Trophoblast cell (in vitro differentiated cells and primary cell): ENCODE data around the gene MINDY1.

ENCODE experiments used
- DNase-seq, 2 donors: peaks; one replicate each; pipeline ENCODE4 v3.0.0-alpha.2; 2016
- H2AFZ ChIP-seq: 2 replicates; pipeline ENCODE4 v1.6.1; 2013; ENCODE audit warnings: low read length, moderate library complexity, mild to moderate bottlenecking; ENCODE audit not compliant: insufficient read depth, poor library complexity
- H2AK5ac ChIP-seq: 2 replicates; pipeline ENCODE4 v1.6.1; 2013; ENCODE audit warnings: mild to moderate bottlenecking, low read length
- H2BK120ac ChIP-seq: 2 replicates; pipeline ENCODE4 v1.6.1; 2013; ENCODE audit warnings: low read length, mild to moderate bottlenecking, moderate library complexity; ENCODE audit not compliant: insufficient read depth, poor library complexity
- H2BK12ac ChIP-seq: 2 replicates; pipeline ENCODE4 v1.6.1; 2013; ENCODE audit warnings: mild to moderate bottlenecking, low read length, moderate library complexity
- H2BK5ac ChIP-seq: 2 replicates; pipeline ENCODE4 v1.6.1; 2013; ENCODE audit warnings: low read length, low read depth, moderate library complexity, mild to moderate bottlenecking; ENCODE audit not compliant: poor library complexity
- H3K14ac ChIP-seq: 2 replicates; pipeline ENCODE4 v1.6.1; 2013; ENCODE audit warnings: mild to moderate bottlenecking, low read length
- H3K18ac ChIP-seq: 2 replicates; pipeline ENCODE4 v1.6.1; 2013; ENCODE audit warnings: mild to moderate bottlenecking, low read length
- H3K23ac ChIP-seq: 2 replicates; pipeline ENCODE4 v1.6.1; 2013; ENCODE audit warnings: low read length
- H3K27ac ChIP-seq: 2 replicates; pipeline ENCODE4 v1.5.1; 2013; ENCODE audit warnings: low read depth, mild to moderate bottlenecking, inconsistent platforms, low read length, moderate library complexity
- H3K27me3 ChIP-seq: 2 replicates; pipeline ENCODE4 v1.6.1; 2013; ENCODE audit warnings: inconsistent platforms, mild to moderate bottlenecking, low read length, moderate library complexity; ENCODE audit not compliant: insufficient read depth
- H3K36me3 ChIP-seq, 2 experiments: 1 replicate in 1 of 2; 2 replicates in 1 of 2; pipeline ENCODE4 v1.6.1; 2013; ENCODE audit warnings: low read length in 2 of 2, mild to moderate bottlenecking in 2 of 2, moderate library complexity in 1 of 2; ENCODE audit not compliant: insufficient read depth in 2 of 2, control insufficient read depth in 1 of 2
- H3K4ac ChIP-seq: 2 replicates; pipeline ENCODE4 v1.6.1; 2013; ENCODE audit warnings: low read depth, mild to moderate bottlenecking, low read length, moderate library complexity
- H3K4me1 ChIP-seq, 2 experiments: 1 replicate in 1 of 2; 2 replicates in 1 of 2; pipeline ENCODE4 v1.6.1; 2013; ENCODE audit warnings: low read length in 2 of 2, mild to moderate bottlenecking in 2 of 2, moderate library complexity in 1 of 2; ENCODE audit not compliant: insufficient read depth in 2 of 2, control insufficient read depth in 1 of 2
- H3K4me2 ChIP-seq: 2 replicates; pipeline ENCODE4 v1.6.1; 2013; ENCODE audit warnings: inconsistent platforms, mild to moderate bottlenecking, low read length, moderate library complexity
- H3K4me3 ChIP-seq: 2 replicates; pipeline ENCODE4 v1.5.1; 2013; ENCODE audit warnings: mild to moderate bottlenecking, low read depth, low read length, inconsistent platforms
- H3K79me1 ChIP-seq: one replicate; pipeline ENCODE4 v1.6.1; 2013; ENCODE audit warnings: low read length
- H3K79me2 ChIP-seq: 2 replicates; pipeline ENCODE4 v1.6.1; 2013; ENCODE audit warnings: low read length, mild to moderate bottlenecking; ENCODE audit not compliant: control insufficient read depth, insufficient read depth, poor library complexity
- H3K9ac ChIP-seq: 2 replicates; pipeline ENCODE4 v1.6.1; 2013; ENCODE audit warnings: mild to moderate bottlenecking, low read length
- H3K9me3 ChIP-seq: 2 replicates; pipeline ENCODE4 v1.6.1; 2013; ENCODE audit warnings: low read depth, mild to moderate bottlenecking, control low read depth, inconsistent platforms, low read length; ENCODE audit not compliant: insufficient read depth
- H4K12ac ChIP-seq: 2 replicates; pipeline ENCODE4 v1.6.1; 2013; ENCODE audit warnings: low read depth, mild to moderate bottlenecking, low read length, moderate library complexity
- H4K8ac ChIP-seq: 2 replicates; pipeline ENCODE4 v1.6.1; 2013; ENCODE audit warnings: low read depth, mild to moderate bottlenecking, low read length, moderate library complexity
- H4K91ac ChIP-seq: one replicate; pipeline ENCODE4 v1.6.1; 2013; ENCODE audit warnings: low read depth, mild to moderate bottlenecking, low read length, moderate library complexity
- WGBS: extraction: QIAGEN DNeasy Blood & Tissue Kit; methylation state at CpG from one replicate; pipeline ENCODE4 v1.1.7; 2013; ENCODE audit warnings: missing lambda C conversion rate; ENCODE audit not compliant: insufficient read length, insufficient coverage; ENCODE audit errors: extremely low coverage; 5-methylcytosine and 5-hydroxymethylcytosine counted together

MINDY1 gene

DNA sequence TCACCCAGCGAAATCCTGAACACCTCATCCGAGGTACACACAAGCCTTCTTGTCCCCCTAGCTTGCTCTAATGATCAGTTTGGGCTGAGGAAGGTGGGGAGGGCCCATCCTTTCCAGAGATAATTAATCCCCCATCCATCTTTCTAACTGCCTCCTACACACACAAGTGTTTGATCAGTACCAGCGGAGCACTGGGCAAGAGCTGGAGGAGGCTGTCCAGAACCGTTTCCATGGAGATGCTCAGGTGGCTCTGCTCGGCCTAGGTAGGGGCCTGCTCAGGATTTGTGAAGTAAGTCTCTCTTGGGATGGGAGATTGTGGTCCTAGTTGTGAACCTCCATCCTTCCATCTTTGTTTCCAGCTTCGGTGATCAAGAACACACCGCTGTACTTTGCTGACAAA, 18.8 kb downstream of the MINDY1 start:
- Histone ChIP-seq H4K91ac (no peak overlapping the region), H2AFZ (no peak overlapping the region), H2AK5ac (no peak overlapping the region), H4K8ac (no peak overlapping the region), H3K79me2 (no peaks in the 10 kb centered on the region), H2BK12ac (no peak overlapping the region), H2BK120ac (no peak overlapping the region), H3K27ac (no peak overlapping the region), H3K27me3 (no peaks in the 10 kb centered on the region), H3K14ac (no peak overlapping the region), H3K9ac (no peak overlapping the region), H3K4me1 (peaks cover 2 to 12% of the 10 kb centered on the region in 2 experiments), H3K9me3 (no peaks in the 10 kb centered on the region), H3K79me1 (no peaks in the 10 kb centered on the region), H3K23ac (no peak overlapping the region), H3K4me2 (no peak overlapping the region), H3K4ac (no peak overlapping the region), H3K36me3 (no peaks in the 10 kb centered on the region), H3K18ac (no peak overlapping the region), H4K12ac (no peak overlapping the region), H2BK5ac (no peak overlapping the region), H3K4me3 (no peak overlapping the region)
- no CpG with 5 or more reads among the region's 7 CpGs for WGBS
- DNase-seq: no peak

DNA sequence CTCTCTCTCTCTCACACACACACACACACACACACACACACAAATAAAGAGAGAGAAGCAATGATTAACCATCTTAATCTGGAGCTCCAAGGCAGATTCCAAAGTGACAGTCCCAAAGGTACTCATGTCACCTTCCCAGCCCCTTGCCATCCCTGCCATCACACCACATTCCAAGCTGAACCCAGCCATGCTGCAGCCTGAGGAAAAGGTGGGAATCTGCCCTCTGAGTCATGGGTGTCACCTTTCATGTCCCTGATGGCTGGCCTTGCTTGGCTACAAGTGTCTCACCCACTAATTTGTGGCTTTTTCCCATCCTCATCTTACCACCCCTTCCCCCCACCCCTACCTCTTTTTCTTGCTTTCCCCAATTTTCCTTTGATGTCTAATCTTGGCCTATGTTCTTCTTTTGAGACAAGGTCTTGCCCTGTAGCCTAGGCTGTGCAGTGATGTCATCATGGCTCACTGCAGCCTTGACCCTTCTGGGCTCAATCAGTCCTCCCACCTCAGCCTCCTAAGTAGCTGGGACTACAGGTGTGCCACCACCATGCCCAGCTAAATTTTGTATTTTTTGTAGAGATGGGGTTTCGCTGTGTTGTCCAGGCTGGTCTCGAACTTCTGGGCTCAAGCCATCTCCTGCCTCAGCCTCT, 21.4 kb downstream of the MINDY1 start:
- no peak overlapping the region for H4K8ac ChIP-seq
- no peaks in the 10 kb centered on the region for H3K79me1 ChIP-seq
- H2AK5ac ChIP-seq: no peak overlapping the region
- H3K4me2 ChIP-seq: no peak overlapping the region
- no peak overlapping the region for H3K4ac ChIP-seq
- H3K27ac ChIP-seq: no peak overlapping the region
- H4K91ac ChIP-seq: no peak overlapping the region
- no peak overlapping the region for H3K14ac ChIP-seq
- no peak overlapping the region for H3K9ac ChIP-seq
- peaks cover 17 to 32% of the 10 kb centered on the region in 2 experiments for H3K4me1 ChIP-seq
- H4K12ac ChIP-seq: no peak overlapping the region
- H3K9me3 ChIP-seq: no peaks in the 10 kb centered on the region
- H3K18ac ChIP-seq: no peak overlapping the region
- DNase-seq: no peak
- H2BK120ac ChIP-seq: no peak overlapping the region
- WGBS: no CpG with 5 or more reads among the region's 2 CpGs
- H2BK5ac ChIP-seq: no peak overlapping the region
- no peaks in the 10 kb centered on the region for H3K79me2 ChIP-seq
- H2BK12ac ChIP-seq: no peak overlapping the region
- H3K27me3 ChIP-seq: no peaks in the 10 kb centered on the region
- H3K4me3 ChIP-seq: no peak overlapping the region
- H3K23ac ChIP-seq: no peak overlapping the region
- no peaks in the 10 kb centered on the region for H3K36me3 ChIP-seq
- no peak overlapping the region for H2AFZ ChIP-seq

DNA sequence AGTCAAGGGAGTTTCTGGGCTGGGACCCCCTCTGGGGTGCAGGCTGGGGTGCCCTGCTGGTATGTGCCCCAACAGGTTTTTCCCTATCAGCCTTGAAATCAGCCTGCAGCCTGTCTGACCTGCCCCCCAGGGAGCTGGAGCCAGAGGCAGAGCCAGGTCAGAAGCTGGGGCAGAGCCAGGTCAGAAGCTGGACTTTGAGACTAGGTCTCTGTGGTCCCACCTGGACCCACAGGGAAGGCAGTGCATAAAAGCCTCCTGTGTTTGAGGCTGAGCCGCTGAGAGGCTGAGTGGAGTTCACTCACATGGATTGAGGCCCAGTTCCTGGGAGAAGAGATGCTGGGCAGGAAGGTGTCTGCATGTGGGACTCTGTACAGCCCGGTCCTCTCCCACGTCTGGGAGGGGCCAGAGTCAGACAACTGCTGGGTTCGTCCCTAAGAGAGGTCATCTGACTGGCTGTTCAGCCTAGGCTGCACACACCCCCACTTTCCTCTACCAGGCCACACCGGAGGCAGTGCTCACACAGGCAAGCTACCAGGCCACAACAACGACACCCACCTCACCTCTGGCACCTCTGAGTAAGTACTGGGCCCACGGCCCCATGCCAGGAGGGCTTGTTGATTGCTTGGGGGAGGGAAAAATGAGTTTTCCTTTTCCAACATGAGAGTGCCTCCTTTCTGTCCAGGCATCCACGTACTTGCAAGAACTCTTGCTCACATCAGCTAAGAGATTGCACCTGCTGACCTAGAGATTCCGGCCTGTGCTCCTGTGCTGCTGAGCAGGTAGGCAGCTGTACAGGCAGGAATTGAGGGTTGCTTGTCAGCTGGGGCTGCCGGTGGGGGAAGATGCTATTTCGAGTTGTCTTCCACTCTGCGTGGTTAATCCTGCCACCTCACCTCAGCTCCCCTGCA, 24.6 kb downstream of the MINDY1 start, which contains the start of gene ANXA9:
Gene ANXA9 (plus strand): TSS at position 488 of the 908 bp plus-strand sequence. CDS start 814 bp downstream, outside the sequence.
- Histone ChIP-seq H2BK12ac (no peak within 1 kb of the TSS), H4K12ac (no peak within 1 kb of the TSS), H2AFZ (no peak within 1 kb of the TSS), H3K4me2 (peak within 1 kb of the TSS; percentile 17), H3K4me1 (peaks cover 21 to 36% of the 10 kb centered on the region in 2 experiments), H3K36me3 (no peaks in the 10 kb centered on the region), H2AK5ac (peak within 1 kb of the TSS; percentile 38), H3K9me3 (no peaks in the 10 kb centered on the region), H4K91ac (peak within 1 kb of the TSS; percentile 39), H4K8ac (no peak within 1 kb of the TSS), H3K79me1 (no peaks in the 10 kb centered on the region), H3K4ac (no peak within 1 kb of the TSS), H3K27me3 (no peaks in the 10 kb centered on the region), H3K27ac (peak within 1 kb of the TSS; percentile 1), H3K79me2 (no peaks in the 10 kb centered on the region), H3K9ac (no peak within 1 kb of the TSS), H2BK5ac (no peak within 1 kb of the TSS), H3K4me3 (no peak within 1 kb of the TSS), H3K14ac (peak within 1 kb of the TSS; percentile 20), H3K18ac (no peak within 1 kb of the TSS), H2BK120ac (no peak within 1 kb of the TSS), H3K23ac (no peak within 1 kb of the TSS)
- no CpG with 5 or more reads among the region's 12 CpGs for WGBS
- DNase-seq: no peak

DNA sequence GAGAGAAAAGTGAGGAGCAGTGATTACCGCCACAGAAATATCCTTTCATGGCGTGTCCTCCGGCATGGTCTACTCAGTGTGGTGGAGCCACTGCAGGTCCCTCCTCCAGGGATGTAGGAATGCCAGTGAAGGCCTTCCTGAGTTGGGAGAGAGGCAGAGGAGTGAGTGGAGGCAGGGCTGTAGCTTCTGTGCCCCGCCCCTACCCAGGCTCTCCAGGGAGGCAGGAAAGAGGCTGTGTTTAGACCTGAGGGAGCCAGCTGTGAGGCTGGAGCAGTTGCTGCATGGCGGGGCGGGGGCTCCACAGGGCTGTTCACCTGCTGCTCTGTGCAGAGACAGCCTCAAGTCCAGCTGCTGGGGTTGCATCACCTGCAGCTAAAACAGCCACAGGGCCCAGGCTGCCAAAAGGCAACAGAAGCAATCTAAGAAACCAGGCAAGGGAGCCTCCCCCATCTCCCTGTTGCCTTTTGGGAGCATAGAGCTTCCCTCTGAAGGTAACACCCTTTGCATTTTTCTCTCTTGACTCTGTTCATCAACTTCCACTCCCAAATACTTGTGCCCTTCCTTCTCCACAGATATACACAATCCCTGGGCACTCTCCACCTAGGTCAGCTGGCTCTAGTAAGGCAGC, 25.4 kb downstream of the MINDY1 start:
- Histone ChIP-seq H3K18ac (no peak overlapping the region), H3K79me1 (no peaks in the 10 kb centered on the region), H2AK5ac (no peak overlapping the region), H3K4ac (no peak overlapping the region), H3K9me3 (no peaks in the 10 kb centered on the region), H4K12ac (no peak overlapping the region), H3K4me3 (no peak overlapping the region), H2BK12ac (no peak overlapping the region), H3K27me3 (no peaks in the 10 kb centered on the region), H3K79me2 (no peaks in the 10 kb centered on the region), H3K27ac (peak overlapping the region; percentile 8), H3K14ac (no peak overlapping the region), H4K8ac (no peak overlapping the region), H3K4me1 (peaks cover 21 to 35% of the 10 kb centered on the region in 2 experiments), H3K23ac (no peak overlapping the region), H2BK120ac (no peak overlapping the region), H3K4me2 (peak overlapping the region; percentile 17), H3K36me3 (no peaks in the 10 kb centered on the region), H4K91ac (no peak overlapping the region), H2AFZ (no peak overlapping the region), H2BK5ac (no peak overlapping the region), H3K9ac (no peak overlapping the region)
- DNase-seq: peak; percentile 71 to 72
- no CpG with 5 or more reads among the region's 6 CpGs for WGBS
